Duodenal mucosa (tissue), 2 donors: Measurements from ENCODE around the gene CDR2L.
"Not testable (repeated sequence)": the region's sequence is repeated elsewhere in the genome, so short reads cannot be mapped to it uniquely, and the experiment has no call there.

Source experiments
- H3K27ac ChIP-seq: one replicate; pipeline ENCODE4 v1.7.0; 2013; ENCODE audit warnings: low read depth, low read length
- H3K27me3 ChIP-seq, 2 donors: one replicate each; pipeline ENCODE4 v1.7.0; 2013; ENCODE audit warnings: low read length in 2 of 2, control low read depth in 1 of 2; ENCODE audit not compliant: insufficient read depth in 2 of 2, control insufficient read depth in 1 of 2
- H3K36me3 ChIP-seq, 2 donors: one replicate each; pipeline ENCODE4 v1.7.0; 2013; ENCODE audit warnings: low read length in 2 of 2, control low read depth in 1 of 2; ENCODE audit not compliant: insufficient read depth in 2 of 2, control insufficient read depth in 1 of 2
- H3K4me1 ChIP-seq, 2 donors: one replicate each; pipeline ENCODE4 v1.7.0; 2013; ENCODE audit warnings: low read length in 2 of 2, control low read depth in 1 of 2; ENCODE audit not compliant: insufficient read depth in 2 of 2, control insufficient read depth in 1 of 2
- H3K4me3 ChIP-seq, 2 donors: one replicate each; pipeline ENCODE4 v1.7.0; 2013; ENCODE audit warnings: low read length in 2 of 2, low read depth in 1 of 2
- H3K9ac ChIP-seq, 2 donors: one replicate each; pipeline ENCODE4 v1.7.0; 2013; ENCODE audit warnings: low read length in 2 of 2, low read depth in 1 of 2
- H3K9me3 ChIP-seq, 2 donors: one replicate each; pipeline ENCODE4 v1.7.0; 2013; ENCODE audit warnings: low read length in 2 of 2, control low read depth in 1 of 2; ENCODE audit not compliant: control insufficient read depth in 1 of 2

The CDR2L gene

DNA sequence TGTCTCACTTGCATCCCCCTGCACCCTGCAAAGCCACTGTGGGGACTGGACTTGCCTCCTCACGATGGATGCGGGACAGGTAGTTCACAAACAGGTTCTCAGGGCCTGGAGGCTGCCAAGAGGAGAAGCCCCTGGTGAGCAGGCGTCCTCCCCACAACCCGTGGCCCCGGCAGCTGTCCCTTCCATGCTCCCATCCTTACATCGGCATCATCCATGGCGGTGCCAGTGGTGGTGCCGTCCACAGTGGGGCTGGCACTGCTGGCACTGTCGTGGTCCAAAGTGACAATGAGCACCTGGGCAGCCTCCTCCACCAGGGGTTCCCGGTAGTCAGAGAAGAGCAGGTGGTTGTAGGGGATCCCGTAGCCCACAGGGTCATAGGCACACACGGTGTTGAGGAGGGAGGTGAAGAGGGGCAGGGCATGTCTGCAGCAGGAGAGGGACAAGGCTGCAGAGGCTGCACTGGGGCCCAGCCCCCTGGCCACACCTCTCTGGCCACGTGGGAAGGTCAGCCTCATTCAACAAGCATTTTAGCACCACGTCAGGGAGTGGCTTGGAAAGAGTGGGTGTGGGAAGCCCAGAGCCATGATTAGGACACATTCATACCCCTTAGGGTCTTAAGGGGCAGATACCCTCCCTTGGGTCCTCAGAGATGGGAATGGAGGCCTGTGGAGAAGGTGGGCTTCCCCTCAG, 27.5 kb upstream of the CDR2L start:
- Histone ChIP-seq H3K27me3 (no peaks in the 10 kb centered on the region), H3K9ac (no peak overlapping the region), H3K9me3 (no peaks in the 10 kb centered on the region), H3K27ac (no peak overlapping the region), H3K4me3 (no peak overlapping the region), H3K36me3 (peaks cover 17 to 52% of the 10 kb centered on the region in 2 donors), H3K4me1 (peaks cover 6 to 9% of the 10 kb centered on the region in 2 donors)

DNA sequence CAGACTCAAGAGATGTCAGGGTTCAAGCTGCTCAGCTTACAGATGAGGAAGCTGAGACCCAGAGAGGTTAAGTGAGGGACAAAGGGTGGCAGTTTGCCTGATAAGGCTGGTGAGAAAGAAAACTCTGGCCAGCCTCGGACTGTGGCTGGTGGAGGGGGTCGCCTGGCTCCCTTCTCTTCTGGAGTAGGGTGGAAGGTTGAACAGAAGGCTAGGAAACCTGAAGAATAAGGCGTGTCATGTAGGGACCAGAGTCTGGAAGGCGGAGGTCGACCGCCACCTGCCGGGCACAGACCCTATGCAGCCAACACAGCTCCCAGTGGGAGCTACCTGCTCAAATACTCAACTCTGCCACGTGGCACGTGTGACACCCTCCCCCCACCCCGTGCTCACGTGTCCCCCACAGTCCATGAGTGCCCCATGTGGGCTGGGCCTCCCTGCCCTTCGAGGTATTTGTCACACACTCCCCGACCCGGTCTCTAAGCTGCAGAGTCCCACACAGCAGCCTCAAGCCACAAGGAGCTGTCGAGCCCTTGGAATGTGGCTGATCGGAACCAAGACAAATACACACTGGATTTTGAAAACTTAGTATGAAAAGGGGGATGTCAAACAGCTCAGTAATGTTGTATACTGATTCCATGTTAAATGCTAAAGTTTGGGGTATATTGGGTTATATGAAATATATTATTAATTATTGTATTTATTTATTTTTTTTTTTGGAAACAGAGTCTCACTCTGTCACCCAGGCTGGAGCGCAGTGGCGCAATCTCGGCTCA, 26.7 kb upstream of the CDR2L start:
- peaks cover 6 to 13% of the 10 kb centered on the region in 2 donors for H3K4me1 ChIP-seq
- H3K27ac ChIP-seq, result no peak overlapping the region
- no peaks in the 10 kb centered on the region for H3K9me3 ChIP-seq
- H3K27me3 ChIP-seq, result no peaks in the 10 kb centered on the region
- H3K4me3 ChIP-seq, result no peak overlapping the region
- peaks cover 12 to 45% of the 10 kb centered on the region in 2 donors for H3K36me3 ChIP-seq
- no peak overlapping the region for H3K9ac ChIP-seq

DNA sequence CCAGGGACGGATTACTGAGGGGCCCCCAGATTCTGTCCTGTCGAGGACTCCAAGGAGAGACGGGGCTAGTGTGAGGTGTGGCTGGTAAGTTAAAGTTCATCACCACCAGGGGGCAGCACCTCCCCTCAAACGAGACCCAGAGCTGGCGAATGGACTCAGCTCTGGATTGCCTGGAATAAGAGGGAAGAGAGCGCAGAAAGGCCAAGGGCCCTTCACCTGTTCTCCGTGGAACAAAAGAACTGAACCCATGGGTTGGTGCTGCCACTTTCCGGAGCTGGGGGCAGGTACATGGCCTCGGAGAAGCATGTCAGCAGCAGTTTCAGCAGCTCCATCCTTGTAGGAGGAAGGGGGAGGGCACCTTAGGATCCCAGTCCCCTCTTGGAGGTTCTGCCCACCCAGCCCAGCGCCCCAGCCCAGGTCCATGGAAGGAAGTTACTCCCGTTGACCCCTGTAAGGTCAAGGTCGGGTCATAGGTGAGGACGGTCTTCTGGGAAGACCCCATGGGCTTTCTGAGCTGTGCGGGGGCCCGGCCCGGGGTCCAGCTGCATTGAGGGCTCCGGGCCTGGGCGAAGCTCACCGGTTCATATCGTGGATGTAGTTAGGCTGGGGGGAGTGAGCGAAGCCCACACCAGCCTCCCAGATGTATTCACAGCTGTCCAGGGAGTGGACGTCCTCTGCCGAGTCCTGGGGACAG, 25.6 kb upstream of the CDR2L start:
- Histone ChIP-seq H3K9ac (no peak overlapping the region), H3K9me3 (no peaks in the 10 kb centered on the region), H3K27me3 (no peaks in the 10 kb centered on the region), H3K4me1 (peaks cover 6 to 13% of the 10 kb centered on the region in 2 donors), H3K27ac (no peak overlapping the region), H3K36me3 (peaks cover 8 to 36% of the 10 kb centered on the region in 2 donors), H3K4me3 (no peak overlapping the region)

DNA sequence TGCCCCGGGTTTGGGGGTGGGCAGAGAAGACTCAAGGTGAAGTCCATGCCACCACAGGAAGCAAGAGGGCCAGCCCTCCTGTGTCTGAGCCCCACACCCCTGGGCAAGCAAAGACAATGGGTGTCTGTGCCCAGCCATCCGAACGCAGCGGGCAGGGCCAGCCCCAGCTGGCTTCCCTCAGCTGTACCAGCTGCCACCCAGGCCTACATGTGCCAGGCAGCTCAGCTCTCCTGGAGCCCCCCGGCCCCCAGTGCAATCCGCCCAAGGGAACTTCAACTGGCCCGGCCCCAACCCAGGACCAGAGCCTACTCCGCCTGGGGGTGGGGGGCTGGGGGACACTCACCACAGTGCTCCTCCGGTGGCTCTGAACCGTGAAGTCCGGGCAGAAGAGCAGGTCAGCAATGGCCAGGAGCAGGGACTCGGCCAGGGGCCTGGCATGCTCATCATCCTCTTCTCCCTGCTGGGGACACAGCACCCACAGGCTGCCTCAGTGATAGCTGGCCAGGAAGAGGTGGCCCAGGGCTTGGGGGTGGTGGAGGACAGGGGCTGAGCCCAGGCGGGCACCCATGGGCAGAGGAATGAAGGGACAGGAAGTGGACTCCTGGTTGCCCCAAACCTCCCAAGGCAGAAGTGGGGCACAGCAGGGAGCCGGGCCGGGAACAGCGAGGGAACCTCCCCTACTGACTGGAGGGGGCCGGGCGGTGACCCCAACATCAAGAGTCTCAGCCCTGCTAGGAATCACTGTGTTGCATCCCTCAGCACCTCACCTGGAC, 24.6 kb upstream of the CDR2L start:
- Histone ChIP-seq H3K36me3 (peaks cover 7 to 34% of the 10 kb centered on the region in 2 donors), H3K9me3 (no peaks in the 10 kb centered on the region)

DNA sequence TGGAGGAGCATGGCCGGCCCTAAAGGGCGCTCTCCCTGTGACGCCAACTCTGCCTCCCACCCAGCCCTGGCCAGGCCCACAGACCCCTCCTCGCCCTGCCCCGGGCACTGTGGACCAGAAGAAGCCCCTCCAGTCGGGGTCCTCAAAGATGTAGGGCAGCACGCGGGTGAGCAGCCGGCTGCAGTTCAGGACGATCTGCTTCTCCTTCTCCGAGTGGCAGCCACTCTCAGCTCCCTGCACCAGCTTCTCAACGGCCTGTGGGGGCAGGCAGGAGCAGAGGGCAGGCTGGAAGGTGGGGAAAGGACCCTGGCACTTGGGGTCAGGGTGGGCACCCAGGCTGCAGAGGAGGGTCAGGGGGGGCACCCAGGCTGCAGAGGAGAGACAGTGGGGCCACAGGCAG, 23.8 kb upstream of the CDR2L start:
- Histone ChIP-seq H3K4me1 (peaks cover 12 to 19% of the 10 kb centered on the region in 2 donors), H3K27me3 (no peaks in the 10 kb centered on the region), H3K9me3 (no peaks in the 10 kb centered on the region), H3K36me3 (peaks cover 7 to 34% of the 10 kb centered on the region in 2 donors), H3K27ac (no peak overlapping the region), H3K4me3 (no peak overlapping the region), H3K9ac (no peak overlapping the region)

More for the DNA sequence above, 24.6 kb upstream of the CDR2L start:
- no peak overlapping the region for H3K9ac ChIP-seq
- no peak overlapping the region for H3K27ac ChIP-seq
- no peak overlapping the region for H3K4me3 ChIP-seq
- H3K27me3 ChIP-seq, result no peaks in the 10 kb centered on the region
- peaks cover 6 to 13% of the 10 kb centered on the region in 2 donors for H3K4me1 ChIP-seq

DNA sequence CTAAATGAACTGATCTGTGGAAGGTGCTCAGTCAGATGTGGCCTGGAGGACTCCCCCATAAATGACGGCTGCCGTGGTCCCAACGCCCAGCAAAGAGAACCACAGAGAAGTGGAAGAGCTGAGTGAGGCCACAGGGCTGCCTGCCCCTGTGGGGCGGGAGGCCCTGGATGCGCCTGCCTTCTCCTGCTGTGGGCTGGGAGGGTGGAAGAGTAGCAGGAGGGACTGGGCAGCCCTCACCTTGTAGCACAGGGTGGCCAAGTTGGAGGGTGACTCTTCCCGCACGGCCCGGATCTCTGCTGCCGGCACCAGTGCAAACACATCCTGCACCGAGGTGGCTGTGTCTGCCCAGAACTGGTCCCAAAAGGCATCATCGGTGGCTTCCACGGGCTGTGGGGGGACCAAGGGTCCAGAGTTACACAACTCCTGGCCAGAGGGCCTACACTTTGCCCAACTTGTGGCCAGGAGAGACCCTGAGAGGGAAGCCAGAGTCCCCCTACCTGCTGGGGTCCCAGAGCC, 23.1 kb upstream of the CDR2L start:
- H3K4me1 ChIP-seq, result peaks cover 16 to 25% of the 10 kb centered on the region in 2 donors
- H3K4me3 ChIP-seq, result no peak overlapping the region
- no peaks in the 10 kb centered on the region for H3K9me3 ChIP-seq
- H3K36me3 ChIP-seq, result peaks cover 7 to 34% of the 10 kb centered on the region in 2 donors
- no peak overlapping the region for H3K27ac ChIP-seq
- H3K27me3 ChIP-seq, result no peaks in the 10 kb centered on the region
- H3K9ac ChIP-seq, result no peak overlapping the region

DNA sequence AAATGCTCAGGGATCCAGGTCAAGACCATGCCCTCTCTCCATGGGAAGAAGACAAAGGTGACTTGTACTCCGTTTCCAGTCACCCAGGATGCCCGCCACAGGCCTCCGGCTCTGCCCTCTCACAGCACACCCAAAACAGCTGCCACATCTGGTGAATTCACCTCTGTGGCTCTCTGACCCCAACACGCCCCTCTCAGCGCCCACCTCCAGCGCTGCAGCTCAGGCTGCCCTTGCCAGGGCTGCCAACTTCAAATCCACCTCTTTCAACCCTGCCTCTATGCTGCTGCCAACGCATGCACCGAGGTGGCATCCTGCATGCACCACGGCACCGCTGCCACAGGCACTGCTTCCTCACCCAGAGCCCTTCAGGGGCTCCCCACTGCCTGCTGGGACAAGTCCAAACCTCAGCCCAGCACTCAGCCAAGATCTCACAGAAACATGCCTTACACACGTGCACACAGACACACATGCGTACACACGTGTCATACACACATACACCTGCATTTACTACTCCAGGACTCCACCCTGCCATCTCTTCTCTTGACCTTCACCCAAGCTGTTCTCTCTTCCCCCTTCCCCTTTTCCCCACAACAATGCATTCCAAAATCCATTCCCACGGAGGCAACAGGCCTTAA, 22.3 kb upstream of the CDR2L start:
- Histone ChIP-seq H3K27me3 (no peaks in the 10 kb centered on the region), H3K36me3 (peaks cover 5 to 28% of the 10 kb centered on the region in 2 donors), H3K4me1 (peaks cover 15 to 29% of the 10 kb centered on the region in 2 donors), H3K4me3 (no peak overlapping the region), H3K9ac (no peak overlapping the region), H3K27ac (no peak overlapping the region), H3K9me3 (no peaks in the 10 kb centered on the region)

DNA sequence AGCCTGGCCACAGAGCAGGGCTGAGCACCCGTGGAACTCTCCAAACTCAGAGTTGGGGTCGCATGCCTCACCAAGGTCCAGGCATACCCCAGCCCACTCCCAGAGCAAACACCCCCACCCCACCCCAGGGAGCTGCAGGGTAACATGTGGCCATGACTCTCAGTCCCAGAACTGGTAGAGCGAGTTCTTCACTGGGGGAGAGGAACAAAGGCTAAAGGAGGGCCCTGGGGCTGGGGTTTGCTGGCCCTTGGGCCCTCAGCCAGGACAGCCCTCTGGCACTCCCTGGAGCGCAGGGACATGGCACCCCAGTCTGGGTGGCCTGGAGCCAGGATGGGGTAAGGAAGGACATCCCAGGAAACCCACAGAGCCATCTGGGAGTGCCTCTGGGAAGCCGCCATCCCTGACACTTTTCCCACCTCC, 19.1 kb upstream of the CDR2L start:
- Histone ChIP-seq H3K4me1 (peaks cover 25 to 50% of the 10 kb centered on the region in 2 donors), H3K9ac (peak overlapping the region; percentile 23 to 57)

DNA sequence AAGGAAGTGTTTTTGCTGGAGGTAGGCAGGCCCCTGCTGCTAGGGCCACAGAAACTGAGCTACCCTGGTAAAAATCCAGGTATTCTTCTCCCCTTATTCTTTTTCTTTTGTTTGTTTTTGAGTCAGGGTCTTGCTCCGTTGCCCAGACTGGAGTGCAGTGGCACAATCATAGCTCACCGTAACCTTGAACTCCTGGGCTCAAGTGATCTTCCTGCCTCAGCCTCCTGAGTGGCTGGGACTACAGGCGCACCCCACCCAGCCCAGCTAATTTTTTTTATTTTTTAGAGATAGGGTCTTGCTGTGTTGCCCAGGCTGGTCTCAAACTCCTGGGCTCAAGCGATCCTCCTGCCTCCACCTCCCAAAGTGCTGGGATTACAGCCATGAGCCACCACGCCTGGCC, 17.9 kb upstream of the CDR2L start:
- peaks cover 25 to 56% of the 10 kb centered on the region in 2 donors for H3K4me1 ChIP-seq
- H3K36me3 ChIP-seq, H3K9ac ChIP-seq, H3K27ac ChIP-seq, H3K9me3 ChIP-seq, H3K27me3 ChIP-seq, H3K4me3 ChIP-seq: not testable (repeated sequence)

More for the DNA sequence above, 19.1 kb upstream of the CDR2L start:
- peak overlapping the region; percentile 31 for H3K27ac ChIP-seq
- H3K27me3 ChIP-seq, result peaks cover 0 to 4% of the 10 kb centered on the region in 2 donors
- no peaks in the 10 kb centered on the region for H3K9me3 ChIP-seq
- peak overlapping the region in 1 of 2 donors; percentile 46 for H3K4me3 ChIP-seq
- peaks cover 0 to 8% of the 10 kb centered on the region in 2 donors for H3K36me3 ChIP-seq
